ENCODE data around the gene SREBF1. TPM values are rescaled to one million over a fixed set of nuclear protein-coding genes. Genes with fewer than 3 reads are reported as not detected.

SREBF1 gene
- 73.2 TPM for polyA plus RNA-seq (2012; ENCODE audit: insufficient read depth, insufficient read length, low read depth)

DNA sequence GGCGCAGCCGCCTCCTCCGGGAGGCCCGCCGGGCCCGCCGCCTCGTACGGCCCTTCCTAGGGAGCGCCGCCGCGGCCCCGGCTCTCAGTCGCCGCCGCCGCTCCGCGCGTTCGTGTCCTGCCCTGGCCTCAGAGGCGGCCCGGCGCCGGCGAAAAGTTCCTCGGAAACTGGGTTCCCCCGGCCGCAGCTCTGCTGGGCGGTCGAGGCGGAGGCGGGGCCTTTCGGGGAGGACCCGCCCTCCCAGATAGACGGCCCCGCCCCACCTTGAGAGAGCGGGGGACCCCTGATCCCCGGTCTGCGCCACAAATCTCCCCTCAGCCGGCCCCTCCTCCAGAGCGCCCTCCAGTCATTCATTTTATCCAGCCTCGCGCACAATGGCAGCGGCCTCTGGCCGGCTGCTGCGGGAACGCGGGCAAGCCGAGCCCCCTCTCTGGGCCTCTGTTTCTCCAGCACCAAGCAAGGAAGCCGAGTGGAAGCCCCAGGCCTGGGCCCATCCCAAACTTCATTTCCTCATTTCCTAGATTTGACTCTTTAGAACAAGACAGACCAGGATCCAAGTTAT, at the start of gene SREBF1:
SREBF1 (minus strand) TSS at position 169 of the 562 bp plus-strand sequence. CDS start 169 bp downstream, outside the sequence.
- Histone ChIP-seq H3K4me3 (ENCODE audit: low read depth, low read length) (peak within 1 kb of the TSS; percentile 76), H3K36me3 (peaks cover 13% of the 10 kb centered on the region), H3K9me3 (no peaks in the 10 kb centered on the region), H3K4me1 (peaks cover 29% of the 10 kb centered on the region), H3K27me3 (no peaks in the 10 kb centered on the region)
- DNase-seq = peak; percentile 55
- TF ChIP-seq, protein P1, sequence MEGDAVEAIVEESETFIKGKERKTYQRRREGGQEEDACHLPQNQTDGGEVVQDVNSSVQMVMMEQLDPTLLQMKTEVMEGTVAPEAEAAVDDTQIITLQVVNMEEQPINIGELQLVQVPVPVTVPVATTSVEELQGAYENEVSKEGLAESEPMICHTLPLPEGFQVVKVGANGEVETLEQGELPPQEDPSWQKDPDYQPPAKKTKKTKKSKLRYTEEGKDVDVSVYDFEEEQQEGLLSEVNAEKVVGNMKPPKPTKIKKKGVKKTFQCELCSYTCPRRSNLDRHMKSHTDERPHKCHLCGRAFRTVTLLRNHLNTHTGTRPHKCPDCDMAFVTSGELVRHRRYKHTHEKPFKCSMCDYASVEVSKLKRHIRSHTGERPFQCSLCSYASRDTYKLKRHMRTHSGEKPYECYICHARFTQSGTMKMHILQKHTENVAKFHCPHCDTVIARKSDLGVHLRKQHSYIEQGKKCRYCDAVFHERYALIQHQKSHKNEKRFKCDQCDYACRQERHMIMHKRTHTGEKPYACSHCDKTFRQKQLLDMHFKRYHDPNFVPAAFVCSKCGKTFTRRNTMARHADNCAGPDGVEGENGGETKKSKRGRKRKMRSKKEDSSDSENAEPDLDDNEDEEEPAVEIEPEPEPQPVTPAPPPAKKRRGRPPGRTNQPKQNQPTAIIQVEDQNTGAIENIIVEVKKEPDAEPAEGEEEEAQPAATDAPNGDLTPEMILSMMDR (IDR thresholded peaks at IDR 0.05; ENCODE audit: low read depth, low read length) = no peak

DNA sequence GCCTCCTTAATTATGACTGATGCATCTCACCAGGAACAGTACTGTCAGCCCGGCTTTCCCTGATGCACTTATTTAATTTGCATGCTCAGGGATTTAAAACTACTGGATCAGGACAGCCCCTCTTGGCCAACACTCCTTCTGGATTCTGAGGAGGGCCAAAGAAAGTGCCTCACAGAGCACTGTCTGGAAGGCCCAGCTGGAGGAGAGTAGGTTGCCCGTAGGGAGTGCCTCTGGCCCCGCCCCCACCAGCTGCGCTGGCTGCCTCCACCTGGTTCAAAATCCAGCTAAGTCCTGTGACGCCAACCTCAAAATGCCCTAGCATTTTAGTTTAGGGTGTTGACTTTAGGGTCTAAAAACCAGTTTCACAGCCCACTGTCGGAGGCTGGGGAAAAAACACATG, 49.4 kb upstream of the SREBF1 start:
- TF ChIP-seq, protein P1 (IDR thresholded peaks at IDR 0.05; ENCODE audit: low read depth, low read length) = no peak
- H3K9me3 ChIP-seq = no peaks in the 10 kb centered on the region
- H3K4me1 ChIP-seq = peaks cover 15% of the 10 kb centered on the region
- no peak for DNase-seq
- no peaks in the 10 kb centered on the region for H3K36me3 ChIP-seq
- H3K27me3 ChIP-seq = no peaks in the 10 kb centered on the region
- H3K4me3 ChIP-seq (ENCODE audit: low read depth, low read length) = no peak overlapping the region

DNA sequence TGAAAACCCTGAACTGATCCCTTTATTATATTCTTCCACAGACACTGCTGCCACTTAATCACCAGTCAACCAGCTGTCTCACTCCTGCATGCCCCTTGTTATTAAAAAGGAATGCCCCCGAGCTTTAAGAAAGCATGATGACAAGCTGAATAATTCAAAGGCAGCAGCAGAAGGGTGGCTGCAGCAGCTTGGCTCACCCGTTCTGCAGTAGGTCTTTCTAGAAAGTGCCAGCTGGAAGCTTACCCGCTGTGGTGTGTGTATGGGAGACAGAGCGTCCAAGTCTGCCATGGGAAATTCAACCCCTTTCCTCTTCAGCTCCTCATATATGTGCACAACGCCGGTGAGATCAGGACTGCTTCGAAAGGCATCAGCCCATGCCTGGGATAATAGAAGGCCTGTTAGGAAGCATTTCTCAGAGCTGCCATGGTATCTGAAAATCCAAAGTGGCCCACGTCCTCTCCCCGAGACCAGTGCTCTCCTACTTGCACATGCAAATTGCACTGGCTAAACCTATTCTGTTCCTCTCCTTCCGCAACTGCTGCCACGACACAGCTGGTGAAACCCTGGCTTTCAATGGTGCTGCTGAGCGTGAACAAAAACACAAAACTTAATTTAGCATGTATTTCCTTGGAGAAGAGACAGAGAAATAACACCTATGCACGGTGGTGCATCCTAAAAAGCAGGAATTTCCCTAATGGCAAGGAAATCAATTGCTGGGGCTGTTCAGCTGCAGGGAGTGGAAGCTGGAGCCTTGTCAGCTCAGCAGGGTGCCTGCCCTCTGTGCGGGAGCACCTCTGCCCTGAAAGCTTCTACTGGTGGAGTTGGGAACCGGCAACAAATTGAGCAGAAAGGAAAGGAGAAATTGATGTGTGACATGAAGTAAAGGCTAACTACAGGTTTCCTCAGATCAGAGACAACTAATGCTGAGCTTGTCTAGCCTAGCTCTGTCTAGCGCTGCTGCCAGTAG, 47.9 kb upstream of the SREBF1 start:
- H3K36me3 ChIP-seq = no peaks in the 10 kb centered on the region
- H3K9me3 ChIP-seq = no peaks in the 10 kb centered on the region
- peaks cover 15% of the 10 kb centered on the region for H3K4me1 ChIP-seq
- TF ChIP-seq, protein P1 (IDR thresholded peaks at IDR 0.05; ENCODE audit: low read depth, low read length) = no peak
- DNase-seq = no peak
- no peak overlapping the region for H3K4me3 ChIP-seq (ENCODE audit: low read depth, low read length)
- no peaks in the 10 kb centered on the region for H3K27me3 ChIP-seq

DNA sequence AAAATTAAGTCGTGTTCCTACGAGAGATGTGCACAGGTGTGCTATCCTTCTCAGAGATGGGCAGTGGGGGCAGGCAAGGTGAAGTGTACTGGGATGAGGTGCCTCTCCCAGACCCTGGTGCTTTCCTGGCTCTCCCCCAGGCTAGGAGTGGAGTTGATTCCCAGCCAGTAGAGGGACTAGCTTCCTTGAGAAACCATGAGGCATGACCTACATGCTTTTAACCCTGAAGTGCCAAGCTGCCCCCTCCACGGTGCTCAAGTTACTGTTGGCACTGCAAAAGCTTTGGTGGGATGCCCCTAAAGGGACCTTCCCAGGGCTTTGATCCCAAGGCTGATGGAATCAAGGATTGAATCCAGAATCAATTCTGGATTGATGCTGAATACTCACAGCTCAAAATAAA, 47.0 kb upstream of the SREBF1 start:
- no peaks in the 10 kb centered on the region for H3K9me3 ChIP-seq
- H3K27me3 ChIP-seq = no peaks in the 10 kb centered on the region
- TF ChIP-seq, protein P1 (IDR thresholded peaks at IDR 0.05; ENCODE audit: low read depth, low read length) = no peak
- H3K36me3 ChIP-seq = no peaks in the 10 kb centered on the region
- DNase-seq = no peak
- peaks cover 12% of the 10 kb centered on the region for H3K4me1 ChIP-seq
- H3K4me3 ChIP-seq (ENCODE audit: low read depth, low read length) = no peak overlapping the region

DNA sequence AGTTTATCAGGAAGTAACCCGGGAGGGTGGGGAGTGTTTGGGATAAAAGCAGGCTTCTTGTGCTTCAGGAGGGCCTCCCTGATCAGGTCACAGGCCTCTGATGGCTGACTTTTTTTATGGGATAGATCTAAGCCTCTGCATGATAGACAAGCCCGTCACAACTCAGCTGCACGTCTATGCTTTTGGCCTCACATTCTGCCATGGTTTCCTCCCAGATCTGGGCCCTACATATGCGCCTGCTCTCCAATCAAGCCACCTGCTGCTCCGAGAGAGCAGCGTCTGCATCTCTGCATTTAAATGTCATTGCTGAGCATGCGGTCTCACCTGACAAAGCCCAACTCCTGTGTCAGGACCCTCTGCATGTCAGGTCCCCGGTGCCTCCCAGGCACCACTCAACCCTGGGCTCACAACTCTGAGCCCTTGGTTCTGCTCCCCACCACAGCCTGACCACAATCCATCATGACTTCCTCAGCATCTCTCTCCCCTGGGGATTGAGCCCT, 45.3 kb upstream of the SREBF1 start:
- TF ChIP-seq, protein P1 (IDR thresholded peaks at IDR 0.05; ENCODE audit: low read depth, low read length) = no peak
- Histone ChIP-seq H3K36me3 (no peaks in the 10 kb centered on the region), H3K4me3 (ENCODE audit: low read depth, low read length) (no peak overlapping the region), H3K27me3 (no peaks in the 10 kb centered on the region), H3K9me3 (no peaks in the 10 kb centered on the region), H3K4me1 (peaks cover 3% of the 10 kb centered on the region)
- DNase-seq = no peak

Data from BE2C (cell line).